Stimulated activated naive CD8-positive, alpha-beta T cell treated with anti-CD3 and anti-CD28 coated beads, Interleukin-15, Interleukin-2, amounts not matched to agents 100 ng/mL and 50 ng/mL, for 24 hours (primary cell): ENCODE results near the gene SEMA4D.
A peak's percentile ranks its signal among the peaks of the same experiment; 100 is the strongest.

Source experiments
- H3K27ac Mint-ChIP-seq: one replicate; pipeline ENCODE4 v1.8.0; 2021; ENCODE audit warnings: mild to moderate bottlenecking, mixed read lengths
- H3K27me3 Mint-ChIP-seq: one replicate; pipeline ENCODE4 v1.8.0; 2021; ENCODE audit warnings: mixed read lengths
- H3K36me3 Mint-ChIP-seq: one replicate; pipeline ENCODE4 v1.8.0; 2021; ENCODE audit warnings: low read depth, mixed read lengths
- H3K4me1 Mint-ChIP-seq: one replicate; pipeline ENCODE4 v1.8.0; 2021; ENCODE audit warnings: low read depth, mixed read lengths
- H3K4me3 Mint-ChIP-seq: one replicate; pipeline ENCODE4 v1.8.0; 2021; ENCODE audit warnings: mild to moderate bottlenecking, mixed read lengths
- H3K9me3 Mint-ChIP-seq: one replicate; pipeline ENCODE4 v1.8.0; 2021; ENCODE audit warnings: mixed read lengths

The SEMA4D gene

GRCh38 chr9:89438194-89438593 is 59.7 kb downstream of the SEMA4D start:
- no peaks in the 10 kb centered on the region for H3K27me3 Mint-ChIP-seq
- peaks cover 51% of the 10 kb centered on the region for H3K36me3 Mint-ChIP-seq
- no peaks in the 10 kb centered on the region for H3K9me3 Mint-ChIP-seq
- no peak overlapping the region for H3K4me3 Mint-ChIP-seq
- peak overlapping the region; percentile 85 for H3K27ac Mint-ChIP-seq
- H3K4me1 Mint-ChIP-seq = peaks cover 94% of the 10 kb centered on the region

- H3K36me3 Mint-ChIP-seq = peaks cover 51% of the 10 kb centered on the region
- H3K27me3 Mint-ChIP-seq = no peaks in the 10 kb centered on the region
- H3K4me3 Mint-ChIP-seq = peak overlapping the region; percentile 50
- no peaks in the 10 kb centered on the region for H3K9me3 Mint-ChIP-seq
- peak overlapping the region; percentile 85 for H3K27ac Mint-ChIP-seq
- H3K4me1 Mint-ChIP-seq = peaks cover 94% of the 10 kb centered on the region
These were observed 60.1 kb downstream of the SEMA4D start for GRCh38 chr9:89437772-89438171.

GRCh38 chr9:89436963-89437625 is 60.8 kb downstream of the SEMA4D start:
- H3K4me3 Mint-ChIP-seq = peak overlapping the region; percentile 50
- H3K9me3 Mint-ChIP-seq = no peaks in the 10 kb centered on the region
- H3K27me3 Mint-ChIP-seq = no peaks in the 10 kb centered on the region
- peaks cover 51% of the 10 kb centered on the region for H3K36me3 Mint-ChIP-seq
- H3K27ac Mint-ChIP-seq = peak overlapping the region; percentile 85
- H3K4me1 Mint-ChIP-seq = peaks cover 94% of the 10 kb centered on the region

GRCh38 chr9:89436326-89436725 is 61.6 kb downstream of the SEMA4D start:
- Mint-ChIP-seq H3K36me3 (peaks cover 48% of the 10 kb centered on the region), H3K4me3 (no peak overlapping the region), H3K4me1 (peaks cover 94% of the 10 kb centered on the region), H3K27me3 (no peaks in the 10 kb centered on the region), H3K27ac (peak overlapping the region; percentile 80), H3K9me3 (no peaks in the 10 kb centered on the region)

- H3K36me3 Mint-ChIP-seq = peaks cover 38% of the 10 kb centered on the region
- H3K4me1 Mint-ChIP-seq = peaks cover 94% of the 10 kb centered on the region
- H3K27ac Mint-ChIP-seq = peak overlapping the region; percentile 88
- H3K9me3 Mint-ChIP-seq = no peaks in the 10 kb centered on the region
- H3K4me3 Mint-ChIP-seq = no peak overlapping the region
- no peaks in the 10 kb centered on the region for H3K27me3 Mint-ChIP-seq
These were observed 62.7 kb downstream of the SEMA4D start for GRCh38 chr9:89435071-89435823.

- Mint-ChIP-seq H3K36me3 (peaks cover 37% of the 10 kb centered on the region), H3K9me3 (no peaks in the 10 kb centered on the region)
These were observed 63.3 kb downstream of the SEMA4D start for GRCh38 chr9:89434636-89435035.

GRCh38 chr9:89433826-89434225 is 64.1 kb downstream of the SEMA4D start:
- no peaks in the 10 kb centered on the region for H3K9me3 Mint-ChIP-seq
- no peak overlapping the region for H3K4me3 Mint-ChIP-seq
- H3K27me3 Mint-ChIP-seq = no peaks in the 10 kb centered on the region
- peak overlapping the region; percentile 76 for H3K27ac Mint-ChIP-seq
- peaks cover 37% of the 10 kb centered on the region for H3K36me3 Mint-ChIP-seq
- H3K4me1 Mint-ChIP-seq = peaks cover 95% of the 10 kb centered on the region

More at GRCh38 chr9:89434636-89435035, 63.3 kb downstream of the SEMA4D start:
- Mint-ChIP-seq H3K27ac (peak overlapping the region; percentile 76), H3K4me3 (no peak overlapping the region), H3K27me3 (no peaks in the 10 kb centered on the region), H3K4me1 (peaks cover 94% of the 10 kb centered on the region)

- H3K4me1 Mint-ChIP-seq = peaks cover 96% of the 10 kb centered on the region
- no peak overlapping the region for H3K4me3 Mint-ChIP-seq
- H3K9me3 Mint-ChIP-seq = no peaks in the 10 kb centered on the region
- H3K36me3 Mint-ChIP-seq = peaks cover 41% of the 10 kb centered on the region
- no peaks in the 10 kb centered on the region for H3K27me3 Mint-ChIP-seq
- H3K27ac Mint-ChIP-seq = peak overlapping the region; percentile 78
These were observed 64.9 kb downstream of the SEMA4D start for GRCh38 chr9:89432986-89433530.

- Mint-ChIP-seq H3K9me3 (no peaks in the 10 kb centered on the region), H3K4me1 (peaks cover 96% of the 10 kb centered on the region), H3K4me3 (no peak overlapping the region), H3K36me3 (peaks cover 39% of the 10 kb centered on the region), H3K27me3 (no peaks in the 10 kb centered on the region), H3K27ac (peak overlapping the region; percentile 98)
These were observed 65.8 kb downstream of the SEMA4D start for GRCh38 chr9:89431930-89432725.

- H3K36me3 Mint-ChIP-seq = peaks cover 49% of the 10 kb centered on the region
- peak overlapping the region; percentile 98 for H3K27ac Mint-ChIP-seq
- no peaks in the 10 kb centered on the region for H3K27me3 Mint-ChIP-seq
- no peaks in the 10 kb centered on the region for H3K9me3 Mint-ChIP-seq
- no peak overlapping the region for H3K4me3 Mint-ChIP-seq
- H3K4me1 Mint-ChIP-seq = peaks cover 96% of the 10 kb centered on the region
These were observed 66.9 kb downstream of the SEMA4D start for GRCh38 chr9:89430995-89431394.

- no peaks in the 10 kb centered on the region for H3K27me3 Mint-ChIP-seq
- H3K4me3 Mint-ChIP-seq = no peak overlapping the region
- no peaks in the 10 kb centered on the region for H3K9me3 Mint-ChIP-seq
- peaks cover 54% of the 10 kb centered on the region for H3K36me3 Mint-ChIP-seq
- peaks cover 96% of the 10 kb centered on the region for H3K4me1 Mint-ChIP-seq
- H3K27ac Mint-ChIP-seq = peak overlapping the region; percentile 98
These were observed 68.7 kb downstream of the SEMA4D start for GRCh38 chr9:89428901-89429890.

- H3K36me3 Mint-ChIP-seq = peaks cover 55% of the 10 kb centered on the region
- no peaks in the 10 kb centered on the region for H3K9me3 Mint-ChIP-seq
- H3K27me3 Mint-ChIP-seq = no peaks in the 10 kb centered on the region
- peaks cover 100% of the 10 kb centered on the region for H3K4me1 Mint-ChIP-seq
- peak overlapping the region; percentile 41 for H3K4me3 Mint-ChIP-seq
- H3K27ac Mint-ChIP-seq = peak overlapping the region; percentile 98
These were observed 69.6 kb downstream of the SEMA4D start for GRCh38 chr9:89428222-89428761.

- peaks cover 100% of the 10 kb centered on the region for H3K4me1 Mint-ChIP-seq
- peak overlapping the region; percentile 67 for H3K4me3 Mint-ChIP-seq
- no peaks in the 10 kb centered on the region for H3K27me3 Mint-ChIP-seq
- peaks cover 55% of the 10 kb centered on the region for H3K36me3 Mint-ChIP-seq
- no peaks in the 10 kb centered on the region for H3K9me3 Mint-ChIP-seq
- H3K27ac Mint-ChIP-seq = peak overlapping the region; percentile 98
These were observed 70.2 kb downstream of the SEMA4D start for GRCh38 chr9:89427621-89428221.
